Panc1 (cell line): ENCODE results near the gene APOBEC3A. TPM values are rescaled to one million over a fixed set of nuclear protein-coding genes. Genes with fewer than 3 reads are reported as not detected.

Experiments
- ATAC-seq: fragments of 200-7000 bp; cut with Tn5 transposase; 2 replicates; pipeline ENCODE4 v1.9.1; 2020; ENCODE audit warnings: mild to moderate bottlenecking, moderate library complexity
- BruUV-seq: library from RNA; stranded (reverse); fragments of 400-500 nt; replicated peaks from 2 replicates; lab custom pipeline; 2021; lab: Mats Ljungman, UMichigan
- CTCF ChIA-PET: fragments of 300-600 bp; sonication (Branson Sonifier 250); formaldehyde crosslinking; loops from one replicate; lab custom pipeline; 2022; ENCODE audit warnings: antibody characterized with exemption; lab: Charles Lee
- POLR2A ChIA-PET: fragments of 300-600 bp; sonication (Branson Sonifier 250); formaldehyde crosslinking; loops from one replicate; lab custom pipeline; 2022; ENCODE audit warnings: antibody characterized with exemption; lab: Charles Lee
- DNase-seq: peaks from one replicate; pipeline ENCODE4 v3.0.0-alpha.2; 2010; ENCODE audit warnings: low read depth, low spot score
- H3K27ac ChIP-seq: 2 replicates; pipeline ENCODE4 v1.5.1; 2011; ENCODE audit warnings: mild to moderate bottlenecking, low read length, inconsistent platforms
- H3K27me3 ChIP-seq: fragments of 200-500 bp; sonication (Bioruptor generic); 2 replicates; pipeline ENCODE4 v1.6.0; 2014; ENCODE audit warnings: low read length, inconsistent platforms; ENCODE audit not compliant: control insufficient read depth, insufficient read depth
- H3K36me3 ChIP-seq: fragments of 200-500 bp; sonication (Bioruptor generic); 2 replicates; pipeline ENCODE4 v1.5.1; 2014; ENCODE audit warnings: inconsistent platforms, mild to moderate bottlenecking, low read length, moderate library complexity; ENCODE audit not compliant: control insufficient read depth, insufficient read depth
- H3K4me1 ChIP-seq: 2 replicates; pipeline ENCODE4 v1.5.1; 2011; ENCODE audit warnings: inconsistent platforms, mild to moderate bottlenecking, low read length, moderate library complexity; ENCODE audit not compliant: control insufficient read depth, insufficient read depth
- H3K4me3 ChIP-seq, 2 experiments: 2 replicates each; pipeline ENCODE4 v1.5.1; 2011 to 2012; ENCODE audit warnings: low read depth in 2 of 2, low read length in 2 of 2, mild to moderate bottlenecking in 2 of 2, inconsistent platforms in 1 of 2, moderate library complexity in 1 of 2
- H3K9me3 ChIP-seq: fragments of 200-500 bp; sonication (Bioruptor generic); 2 replicates; pipeline ENCODE4 v1.5.1; 2014; ENCODE audit warnings: low read depth, mild to moderate bottlenecking, inconsistent platforms, low read length, moderate library complexity; ENCODE audit not compliant: control insufficient read depth, insufficient read depth
- POLR2AphosphoS5 ChIP-seq: IDR thresholded peaks from 2 replicates; pipeline ENCODE4 v1.6.1; 2012; ENCODE audit warnings: mild to moderate bottlenecking, low read depth, low read length, moderate library complexity
- SIN3A ChIP-seq: IDR thresholded peaks from 2 replicates; pipeline ENCODE4 v1.6.1; 2012; ENCODE audit warnings: low read depth, mild to moderate bottlenecking, low read length, moderate library complexity, borderline replicate concordance; ENCODE audit not compliant: insufficient read depth
- TCF7L2 ChIP-seq: IDR thresholded peaks from 2 replicates; pipeline ENCODE4 v1.6.1; 2011; ENCODE audit warnings: mild to moderate bottlenecking, low read depth, low read length, inconsistent platforms
- in situ Hi-C: cut with HindIII; loops from 2 replicates; pipeline ENCODE4 v1.10.0; 2016; ENCODE audit warnings: low sequenced_read_pairs, low pct_unique_long_range_greater_than_20kb
- intact Hi-C: fragments of 100-400 bp; cut with micrococcal nuclease; formaldehyde crosslinking; loops from one replicate; pipeline ENCODE4 v1.10.0; 2022; ENCODE audit not compliant: unreplicated experiment
- total RNA-seq: library from RNA; stranded (reverse); gene quantifications from one replicate; pipeline ENCODE4 v1.2.1, GENCODE V29; 2021; ENCODE audit not compliant: unreplicated experiment
- TF ChIP-seq, protein P1 (sequence below), 2 experiments: IDR thresholded peaks; 2 replicates each; pipeline ENCODE4 v1.6.1; 2011 to 2012; ENCODE audit warnings: low read depth in 2 of 2, control low read depth in 1 of 2, low read length in 1 of 2, mild to moderate bottlenecking in 1 of 2, moderate library complexity in 1 of 2; ENCODE audit not compliant: insufficient read depth in 1 of 2
- TF ChIP-seq, protein P2 (sequence below): fragments of 450-650 bp; IDR thresholded peaks from 2 replicates; pipeline ENCODE4 v1.5.1; 2017; ENCODE audit warnings: mild to moderate bottlenecking

Gene APOBEC3A
- total RNA-seq, 1 experiment from 2014 or later: not detected

DNA sequence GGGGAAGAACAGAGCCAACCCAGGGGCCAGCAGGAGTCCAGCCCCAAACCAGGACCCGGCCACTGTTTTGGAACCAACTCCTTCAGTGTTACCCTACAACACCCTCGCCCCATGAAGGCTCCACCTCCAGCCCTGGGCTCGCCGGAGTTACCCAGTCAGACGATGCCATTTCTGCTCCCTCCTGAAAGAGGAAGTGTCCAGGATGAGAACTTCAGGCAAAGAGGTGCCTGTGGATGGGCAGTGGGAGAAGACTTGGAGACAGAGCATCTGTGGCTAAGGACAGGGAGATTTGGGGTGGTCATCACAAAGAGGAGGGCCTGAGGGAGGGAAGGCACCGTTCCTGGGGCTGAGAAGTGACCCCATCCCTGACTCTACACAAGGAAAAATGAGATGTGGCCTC is 38.7 kb downstream of the APOBEC3A start:
- POLR2A ChIA-PET: no interaction called here
- in situ Hi-C loops: no loop called here
- TF ChIP-seq POLR2AphosphoS5 (no peak), TCF7L2 (no peak), SIN3A (no peak)
- TF ChIP-seq, protein P1, sequence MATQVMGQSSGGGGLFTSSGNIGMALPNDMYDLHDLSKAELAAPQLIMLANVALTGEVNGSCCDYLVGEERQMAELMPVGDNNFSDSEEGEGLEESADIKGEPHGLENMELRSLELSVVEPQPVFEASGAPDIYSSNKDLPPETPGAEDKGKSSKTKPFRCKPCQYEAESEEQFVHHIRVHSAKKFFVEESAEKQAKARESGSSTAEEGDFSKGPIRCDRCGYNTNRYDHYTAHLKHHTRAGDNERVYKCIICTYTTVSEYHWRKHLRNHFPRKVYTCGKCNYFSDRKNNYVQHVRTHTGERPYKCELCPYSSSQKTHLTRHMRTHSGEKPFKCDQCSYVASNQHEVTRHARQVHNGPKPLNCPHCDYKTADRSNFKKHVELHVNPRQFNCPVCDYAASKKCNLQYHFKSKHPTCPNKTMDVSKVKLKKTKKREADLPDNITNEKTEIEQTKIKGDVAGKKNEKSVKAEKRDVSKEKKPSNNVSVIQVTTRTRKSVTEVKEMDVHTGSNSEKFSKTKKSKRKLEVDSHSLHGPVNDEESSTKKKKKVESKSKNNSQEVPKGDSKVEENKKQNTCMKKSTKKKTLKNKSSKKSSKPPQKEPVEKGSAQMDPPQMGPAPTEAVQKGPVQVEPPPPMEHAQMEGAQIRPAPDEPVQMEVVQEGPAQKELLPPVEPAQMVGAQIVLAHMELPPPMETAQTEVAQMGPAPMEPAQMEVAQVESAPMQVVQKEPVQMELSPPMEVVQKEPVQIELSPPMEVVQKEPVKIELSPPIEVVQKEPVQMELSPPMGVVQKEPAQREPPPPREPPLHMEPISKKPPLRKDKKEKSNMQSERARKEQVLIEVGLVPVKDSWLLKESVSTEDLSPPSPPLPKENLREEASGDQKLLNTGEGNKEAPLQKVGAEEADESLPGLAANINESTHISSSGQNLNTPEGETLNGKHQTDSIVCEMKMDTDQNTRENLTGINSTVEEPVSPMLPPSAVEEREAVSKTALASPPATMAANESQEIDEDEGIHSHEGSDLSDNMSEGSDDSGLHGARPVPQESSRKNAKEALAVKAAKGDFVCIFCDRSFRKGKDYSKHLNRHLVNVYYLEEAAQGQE (IDR thresholded peaks at IDR 0.05; ENCODE audit: insufficient read depth in 1 of 2, low read depth in 2 of 2, low read length in 1 of 2): no peak
- TF ChIP-seq, protein P2, sequence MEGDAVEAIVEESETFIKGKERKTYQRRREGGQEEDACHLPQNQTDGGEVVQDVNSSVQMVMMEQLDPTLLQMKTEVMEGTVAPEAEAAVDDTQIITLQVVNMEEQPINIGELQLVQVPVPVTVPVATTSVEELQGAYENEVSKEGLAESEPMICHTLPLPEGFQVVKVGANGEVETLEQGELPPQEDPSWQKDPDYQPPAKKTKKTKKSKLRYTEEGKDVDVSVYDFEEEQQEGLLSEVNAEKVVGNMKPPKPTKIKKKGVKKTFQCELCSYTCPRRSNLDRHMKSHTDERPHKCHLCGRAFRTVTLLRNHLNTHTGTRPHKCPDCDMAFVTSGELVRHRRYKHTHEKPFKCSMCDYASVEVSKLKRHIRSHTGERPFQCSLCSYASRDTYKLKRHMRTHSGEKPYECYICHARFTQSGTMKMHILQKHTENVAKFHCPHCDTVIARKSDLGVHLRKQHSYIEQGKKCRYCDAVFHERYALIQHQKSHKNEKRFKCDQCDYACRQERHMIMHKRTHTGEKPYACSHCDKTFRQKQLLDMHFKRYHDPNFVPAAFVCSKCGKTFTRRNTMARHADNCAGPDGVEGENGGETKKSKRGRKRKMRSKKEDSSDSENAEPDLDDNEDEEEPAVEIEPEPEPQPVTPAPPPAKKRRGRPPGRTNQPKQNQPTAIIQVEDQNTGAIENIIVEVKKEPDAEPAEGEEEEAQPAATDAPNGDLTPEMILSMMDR: no peak

DNA sequence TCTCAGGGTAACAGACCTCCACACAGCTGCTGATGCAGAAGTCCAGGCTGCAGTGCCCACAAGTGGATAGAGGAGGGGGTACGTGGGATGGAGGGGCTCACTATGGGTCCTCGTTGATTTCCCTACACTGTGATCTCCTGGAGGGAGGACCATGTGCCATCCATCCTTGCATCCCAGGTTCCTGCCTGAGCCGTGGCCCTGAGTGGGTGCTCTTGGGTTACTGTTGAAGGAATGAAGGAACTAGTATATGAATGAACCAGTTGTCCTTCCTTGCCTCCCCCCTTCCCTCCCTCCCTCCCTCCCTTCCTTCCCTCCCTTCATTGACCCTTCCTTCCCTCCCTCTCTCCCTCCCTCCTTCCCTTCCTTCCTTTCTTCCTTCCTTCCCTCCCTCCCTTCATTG is 40.1 kb downstream of the APOBEC3A start:
- POLR2A ChIA-PET: no interaction called here
- intact Hi-C loops: no loop called here

More for the DNA sequence above, 38.7 kb downstream of the APOBEC3A start:
- no peaks in the 10 kb centered on the region for H3K36me3 ChIP-seq
- ATAC-seq (no peak), DNase-seq (no peak)
- H3K27me3 ChIP-seq: no peaks in the 10 kb centered on the region
- intact Hi-C loops: no loop called here
- no peak overlapping the region for H3K27ac ChIP-seq
- CTCF ChIA-PET: no interaction called here
- H3K4me1 ChIP-seq: no peaks in the 10 kb centered on the region
- BruUV-seq: no TSS peak
- no peaks in the 10 kb centered on the region for H3K9me3 ChIP-seq
- no peak overlapping the region for H3K4me3 ChIP-seq

More for the DNA sequence above, 40.1 kb downstream of the APOBEC3A start:
- Histone ChIP-seq H3K27ac (no peak overlapping the region), H3K36me3 (no peaks in the 10 kb centered on the region), H3K27me3 (no peaks in the 10 kb centered on the region), H3K4me1 (no peaks in the 10 kb centered on the region), H3K9me3 (no peaks in the 10 kb centered on the region), H3K4me3 (no peak overlapping the region)
- no peak for DNase-seq
- no TSS peak for BruUV-seq
- CTCF ChIA-PET: no interaction called here
- TF ChIP-seq TCF7L2 (no peak), SIN3A (no peak), POLR2AphosphoS5 (no peak)
- TF ChIP-seq, protein P2: no peak
- TF ChIP-seq, protein P1 (IDR thresholded peaks at IDR 0.05; ENCODE audit: insufficient read depth in 1 of 2, low read depth in 2 of 2, low read length in 1 of 2): no peak
- no peak for ATAC-seq
- in situ Hi-C loops: no loop called here
